ENCODE results near the gene NDRG2.

Gene NDRG2

GRCh38 chr14:20997564-20997963 lies 27.3 kb downstream of the NDRG2 start:
- Histone ChIP-seq H3K27ac (no peak overlapping the region), H3K36me3 (peaks cover 54% of the 10 kb centered on the region), H3K4me3 (ENCODE audit: low read depth in 1 of 2, low read length in 1 of 2) (no peak overlapping the region), H3K4me1 (ENCODE audit: control insufficient read depth in 1 of 2, insufficient read depth in 1 of 2, low read depth in 1 of 2, low read length in 1 of 2) (no peaks in the 10 kb centered on the region), H3K9me3 (no peaks in the 10 kb centered on the region), H3K27me3 (no peaks in the 10 kb centered on the region)
- TF ChIP-seq, protein P1, sequence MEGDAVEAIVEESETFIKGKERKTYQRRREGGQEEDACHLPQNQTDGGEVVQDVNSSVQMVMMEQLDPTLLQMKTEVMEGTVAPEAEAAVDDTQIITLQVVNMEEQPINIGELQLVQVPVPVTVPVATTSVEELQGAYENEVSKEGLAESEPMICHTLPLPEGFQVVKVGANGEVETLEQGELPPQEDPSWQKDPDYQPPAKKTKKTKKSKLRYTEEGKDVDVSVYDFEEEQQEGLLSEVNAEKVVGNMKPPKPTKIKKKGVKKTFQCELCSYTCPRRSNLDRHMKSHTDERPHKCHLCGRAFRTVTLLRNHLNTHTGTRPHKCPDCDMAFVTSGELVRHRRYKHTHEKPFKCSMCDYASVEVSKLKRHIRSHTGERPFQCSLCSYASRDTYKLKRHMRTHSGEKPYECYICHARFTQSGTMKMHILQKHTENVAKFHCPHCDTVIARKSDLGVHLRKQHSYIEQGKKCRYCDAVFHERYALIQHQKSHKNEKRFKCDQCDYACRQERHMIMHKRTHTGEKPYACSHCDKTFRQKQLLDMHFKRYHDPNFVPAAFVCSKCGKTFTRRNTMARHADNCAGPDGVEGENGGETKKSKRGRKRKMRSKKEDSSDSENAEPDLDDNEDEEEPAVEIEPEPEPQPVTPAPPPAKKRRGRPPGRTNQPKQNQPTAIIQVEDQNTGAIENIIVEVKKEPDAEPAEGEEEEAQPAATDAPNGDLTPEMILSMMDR (IDR thresholded peaks at IDR 0.05) = no peak

DNA sequence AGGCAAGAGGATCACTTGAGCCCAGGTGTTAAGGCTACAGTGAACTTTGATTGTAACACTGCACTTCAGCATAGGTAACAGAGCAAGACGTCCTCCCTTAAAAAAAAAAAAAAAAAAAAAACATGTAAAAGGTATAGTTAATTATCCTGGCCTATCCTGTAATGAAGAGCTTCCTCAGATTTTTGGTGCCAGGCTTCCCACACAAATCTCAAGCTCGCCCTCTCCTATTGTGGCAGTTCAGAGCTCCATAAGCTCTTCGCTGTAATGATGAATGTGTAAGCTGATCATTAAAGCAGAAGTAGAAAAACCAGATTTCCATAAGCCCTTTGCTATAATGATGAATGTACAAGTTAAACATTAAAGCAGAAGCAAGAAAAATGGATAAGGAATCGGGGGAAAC lies 27.7 kb downstream of the NDRG2 start:
- no peak overlapping the region for H3K4me3 ChIP-seq (ENCODE audit: low read depth in 1 of 2, low read length in 1 of 2)
- H3K27me3 ChIP-seq = no peaks in the 10 kb centered on the region
- H3K4me1 ChIP-seq (ENCODE audit: control insufficient read depth in 1 of 2, insufficient read depth in 1 of 2, low read depth in 1 of 2, low read length in 1 of 2) = no peaks in the 10 kb centered on the region
- H3K27ac ChIP-seq = no peak overlapping the region
- TF ChIP-seq, protein P1 (IDR thresholded peaks at IDR 0.05) = no peak
- no peaks in the 10 kb centered on the region for H3K9me3 ChIP-seq
- H3K36me3 ChIP-seq = peaks cover 58% of the 10 kb centered on the region

DNA sequence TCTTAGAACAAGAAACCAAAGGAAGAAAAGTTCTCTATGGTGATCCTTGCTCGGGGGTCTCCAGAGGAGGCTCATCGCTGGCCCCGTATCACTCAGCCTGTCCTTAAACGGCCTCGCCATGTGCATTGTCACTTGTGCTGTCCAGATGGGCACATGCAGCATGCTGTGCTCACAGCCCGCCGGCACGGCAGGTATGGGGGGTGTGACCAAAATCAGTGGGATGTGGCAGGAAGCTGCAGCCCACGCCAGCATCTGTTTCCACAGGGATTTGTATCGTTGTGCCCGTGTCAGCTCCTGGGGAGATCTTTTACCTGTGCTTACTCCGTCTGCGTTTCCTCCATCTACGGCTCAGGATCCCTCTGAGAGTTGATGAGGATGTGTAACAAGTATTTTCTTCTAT lies 28.3 kb downstream of the NDRG2 start:
- Histone ChIP-seq H3K9me3 (no peaks in the 10 kb centered on the region), H3K4me3 (ENCODE audit: low read depth in 1 of 2, low read length in 1 of 2) (no peak overlapping the region), H3K27ac (no peak overlapping the region), H3K36me3 (peaks cover 61% of the 10 kb centered on the region), H3K27me3 (no peaks in the 10 kb centered on the region), H3K4me1 (ENCODE audit: control insufficient read depth in 1 of 2, insufficient read depth in 1 of 2, low read depth in 1 of 2, low read length in 1 of 2) (no peaks in the 10 kb centered on the region)
- TF ChIP-seq, protein P1 (IDR thresholded peaks at IDR 0.05) = no peak

- H3K27me3 ChIP-seq = no peaks in the 10 kb centered on the region
- H3K4me3 ChIP-seq (ENCODE audit: low read depth in 1 of 2, low read length in 1 of 2) = peak within 1 kb of the TSS; percentile 85 to 90
- H3K4me1 ChIP-seq (ENCODE audit: control insufficient read depth in 1 of 2, insufficient read depth in 1 of 2, low read depth in 1 of 2, low read length in 1 of 2) = peaks cover 8 to 56% of the 10 kb centered on the region in 2 experiments
- H3K9me3 ChIP-seq = no peaks in the 10 kb centered on the region
- peak within 1 kb of the TSS; percentile 81 for H3K27ac ChIP-seq
- peaks cover 31% of the 10 kb centered on the region for H3K36me3 ChIP-seq
- TF ChIP-seq, protein P1 (IDR thresholded peaks at IDR 0.05) = no peak
Observed at GRCh38 chr14:20989787-20990600, 34.9 kb downstream of the NDRG2 start, which contains the start of gene METTL17. Gene METTL17 (plus strand): TSS chr14:20989980. CDS start chr14:20990003, 23 bp downstream.

- Histone ChIP-seq H3K9me3 (no peaks in the 10 kb centered on the region), H3K27ac (peak overlapping the region; percentile 81), H3K4me1 (ENCODE audit: control insufficient read depth in 1 of 2, insufficient read depth in 1 of 2, low read depth in 1 of 2, low read length in 1 of 2) (peaks cover 8 to 61% of the 10 kb centered on the region in 2 experiments), H3K27me3 (no peaks in the 10 kb centered on the region), H3K36me3 (peaks cover 26% of the 10 kb centered on the region), H3K4me3 (ENCODE audit: low read depth in 1 of 2, low read length in 1 of 2) (peak overlapping the region; percentile 85 to 90)
- TF ChIP-seq, protein P1 (IDR thresholded peaks at IDR 0.05) = no peak
Observed at GRCh38 chr14:20989471-20989786, 35.4 kb downstream of the NDRG2 start.
